K562 (cell line): ENCODE measurements around the gene STING1. TPM values are rescaled to one million over a fixed set of nuclear protein-coding genes. Genes with fewer than 3 reads are reported as not detected.
A peak's percentile ranks its signal among the peaks of the same experiment; 100 is the strongest.

Experiments
- ATAC-seq: fragments of 200-7000 bp; cut with Tn5 transposase; 3 replicates; pipeline ENCODE4 v1.9.1; 2020; ENCODE audit warnings: moderate library complexity
- BruUV-seq: library from RNA; stranded (reverse); fragments of 400-500 nt; replicated peaks from 2 replicates; lab custom pipeline; 2021; lab: Mats Ljungman, UMichigan
- CTCF ChIA-PET: fragments of 300-600 bp; formaldehyde crosslinking; extraction: SDS; loops from one replicate; lab custom pipeline; 2021; ENCODE audit warnings: low intra/inter-chr PET ratio; lab: Yijun Ruan, JAX
- POLR2A ChIA-PET: fragments of 300-600, 350-650 bp; sonication (Branson Sonifier 250); formaldehyde crosslinking; extraction: SDS; loops from one replicate; lab custom pipeline; 2021; ENCODE audit warnings: antibody characterized with exemption, inconsistent platforms; lab: Yijun Ruan, JAX
- DNase-seq, 4 experiments: peaks; one replicate each; pipeline versions ENCODE4 v3.0.0 to v3.0.0-alpha.2; 2011 to 2018; ENCODE audit warnings: low spot score in 3 of 4, mixed read lengths in 3 of 4; ENCODE audit errors: extremely low read depth in 1 of 4
- FAIRE-seq: peaks from 2 replicates; lab custom pipeline; 2011; peaks lifted over from hg19 to GRCh38; lab: Jason Lieb, UNC
- H2AFZ ChIP-seq: 2 replicates; pipeline ENCODE4 v1.6.0; 2011; ENCODE audit warnings: low read depth, low read length, control low read depth, inconsistent platforms
- H3K27ac ChIP-seq: fragments of 200-600 bp; 3 replicates; pipeline ENCODE4 v1.8.0; 2011; ENCODE audit warnings: low read depth, mild to moderate bottlenecking, control low read depth, inconsistent platforms, low read length, moderate library complexity, mixed read lengths; ENCODE audit errors: extremely low read depth
- H3K27me3 ChIP-seq, 2 experiments: fragments of 300-600 bp in 1 of 2; 2 replicates in 1 of 2; 3 replicates in 1 of 2; pipeline versions ENCODE4 v1.6.0 to v1.8.0; 2011; ENCODE audit warnings: inconsistent platforms in 2 of 2, low read length in 2 of 2, mild to moderate bottlenecking in 1 of 2, mixed read lengths in 1 of 2, moderate library complexity in 1 of 2; ENCODE audit not compliant: control insufficient read depth in 2 of 2, insufficient read depth in 2 of 2
- H3K36me3 ChIP-seq: fragments of 300-600 bp; 3 replicates; pipeline ENCODE4 v1.8.0; 2011; ENCODE audit warnings: mild to moderate bottlenecking, low read length, inconsistent platforms; ENCODE audit not compliant: control insufficient read depth, insufficient read depth
- H3K4me1 ChIP-seq, 2 experiments: fragments of 200-600 bp in 1 of 2; replicated peaks in 1 of 2; 2 replicates in 1 of 2; 3 replicates in 1 of 2; pipeline versions ENCODE4 v1.5.1 to v1.8.0; 2011; ENCODE audit warnings: inconsistent platforms in 2 of 2, low read length in 2 of 2, mild to moderate bottlenecking in 1 of 2, mixed read lengths in 1 of 2, moderate library complexity in 1 of 2; ENCODE audit not compliant: control insufficient read depth in 2 of 2, insufficient read depth in 2 of 2
- H3K4me2 ChIP-seq: 2 replicates; pipeline ENCODE4 v1.6.1; 2011; ENCODE audit warnings: low read length, control low read depth, inconsistent platforms, mixed read lengths; ENCODE audit not compliant: insufficient read depth
- H3K4me3 ChIP-seq: fragments of 200-600 bp; sonication (generic), shearing (Covaris generic); 2 replicates; pipeline ENCODE4 v1.5.1; 2016; ENCODE audit warnings: control low read depth, inconsistent platforms
- H3K79me2 ChIP-seq: fragments of 200-600 bp; 3 replicates; pipeline ENCODE4 v1.8.0; 2011; ENCODE audit warnings: low read length, inconsistent platforms; ENCODE audit not compliant: control insufficient read depth, insufficient read depth
- H3K9ac ChIP-seq, 2 experiments: 2 replicates each; pipeline versions ENCODE4 v1.6.0 to v1.6.1; 2011; ENCODE audit warnings: low read depth in 2 of 2, low read length in 2 of 2, control low read depth in 1 of 2, inconsistent platforms in 1 of 2, mild to moderate bottlenecking in 1 of 2, mixed read lengths in 1 of 2; ENCODE audit not compliant: insufficient read depth in 1 of 2
- H3K9me1 ChIP-seq: one replicate; pipeline ENCODE4 v1.6.0; 2011; ENCODE audit warnings: inconsistent platforms, mild to moderate bottlenecking, low read length, moderate library complexity; ENCODE audit not compliant: control insufficient read depth, insufficient read depth
- H3K9me3 ChIP-seq: replicated peaks from 2 replicates; pipeline ENCODE4 v1.5.1; 2011; ENCODE audit warnings: low read depth, low read length, inconsistent platforms; ENCODE audit not compliant: control insufficient read depth, insufficient read depth
- H4K20me1 ChIP-seq: replicated peaks from 2 replicates; pipeline ENCODE4 v1.6.1; 2011; ENCODE audit warnings: low read length, inconsistent platforms, mixed read lengths; ENCODE audit not compliant: control insufficient read depth, insufficient read depth
- EHMT2 ChIP-seq: fragments of 450-650 bp; IDR thresholded peaks from 2 replicates; pipeline ENCODE4 v1.6.1; 2018; ENCODE audit warnings: antibody characterized with exemption
- ELF4 ChIP-seq: fragments of 450-650 bp; formaldehyde crosslinking; IDR thresholded peaks from 2 replicates; pipeline ENCODE4 v1.4.0; 2022; ENCODE audit warnings: missing genetic modification characterization
- FOXJ2 ChIP-seq: fragments of 200-800 bp; sonication (Bioruptor generic); IDR thresholded peaks from 2 replicates; pipeline ENCODE4 v1.6.1; 2016; ENCODE audit warnings: missing genetic modification characterization, missing compliant biosample characterization
- FOXM1 ChIP-seq, 2 experiments: fragments of 450-650 bp in 1 of 2; sonication (generic) in 1 of 2; formaldehyde crosslinking in 1 of 2; IDR thresholded peaks; 2 replicates each; pipeline versions ENCODE4 v1.6.1 to v1.9.0; 2017 to 2022; ENCODE audit warnings: low read depth in 2 of 2, mild to moderate bottlenecking in 2 of 2, missing genetic modification reagents in 1 of 2, moderate library complexity in 1 of 2
- HDAC8 ChIP-seq: fragments of 450-650 bp; IDR thresholded peaks from 2 replicates; pipeline ENCODE4 v1.6.1; 2016; ENCODE audit warnings: mild to moderate bottlenecking, missing genetic modification characterization, moderate library complexity, missing compliant biosample characterization
- MECOM ChIP-seq: fragments of 250-450 bp; sonication (Bioruptor Pico); IDR thresholded peaks from 2 replicates; pipeline ENCODE4 v1.8.0; 2022; ENCODE audit warnings: inconsistent platforms
- MEF2A ChIP-seq: IDR thresholded peaks from 2 replicates; pipeline ENCODE4 v1.6.1; 2011; ENCODE audit warnings: low read depth, mild to moderate bottlenecking, low read length, moderate library complexity; ENCODE audit not compliant: control insufficient read depth
- MIER1 ChIP-seq: fragments of 450-650 bp; IDR thresholded peaks from 2 replicates; pipeline ENCODE4 v1.6.1; 2016; ENCODE audit warnings: antibody characterized with exemption, mild to moderate bottlenecking, low read depth
- RBM34 ChIP-seq: fragments of 200-400 bp; formaldehyde crosslinking; IDR thresholded peaks from 2 replicates; pipeline ENCODE4 v1.6.1; 2018; ENCODE audit warnings: low read length, borderline replicate concordance; ENCODE audit not compliant: insufficient read depth
- RUNX1 ChIP-seq: sonication (generic); IDR thresholded peaks from 2 replicates; pipeline ENCODE4 v1.6.1; 2016; ENCODE audit warnings: antibody characterized with exemption, low read depth
- SMAD4 ChIP-seq: fragments of 250-450 bp; sonication (Bioruptor Pico); conservative IDR thresholded peaks from 2 replicates; pipeline ENCODE4 v1.8.0; 2021; ENCODE audit warnings: inconsistent platforms, mild to moderate bottlenecking, moderate library complexity
- TGIF2 ChIP-seq: sonication (generic); formaldehyde crosslinking; IDR thresholded peaks from 2 replicates; pipeline ENCODE4 v1.8.1; 2022; ENCODE audit warnings: mild to moderate bottlenecking, missing genetic modification reagents, moderate library complexity
- ZNF224 ChIP-seq: sonication (generic); formaldehyde crosslinking; IDR thresholded peaks from 2 replicates; pipeline ENCODE4 v1.8.0; 2022; ENCODE audit warnings: mild to moderate bottlenecking, missing genetic modification reagents
- WGBS: fragments of 100-300 bp; shearing (Covaris generic); methylation state at CpG from one replicate; pipeline ENCODE4 v1.1.6; 2016; ENCODE audit warnings: low coverage, mixed read lengths; ENCODE audit not compliant: insufficient coverage; ENCODE audit errors: missing lambda C conversion rate; 5-methylcytosine and 5-hydroxymethylcytosine counted together
- in situ Hi-C: fragments of 300-500 bp; cut with MboI; formaldehyde crosslinking; loops from 4 replicates; pipeline ENCODE4 v1.15.0; 2018; ENCODE audit warnings: inconsistent platforms, mixed read lengths
- intact Hi-C: fragments of 100-400 bp; cut with micrococcal nuclease; formaldehyde crosslinking; loops from 2 replicates; pipeline ENCODE4 v1.14.2; 2022
- polyA plus RNA-seq, 8 experiments: library from polyadenylated mRNA; depleted of rRNA in 4 of 8; stranded (reverse) in 5 of 8; unstranded in 3 of 8; fragments of >200 nt; fragmentation: Nextera tagmentation in 2 of 8; fragmentation: Illumina TruSeq in 1 of 8; extraction: Ambion mirVana in 2 of 8; extraction: Trizol in 1 of 8; gene quantifications; 2 replicates each; pipeline versions ENCODE4 v1.2.1 to v1.2.3, GENCODE V29; 2011 to 2014; ENCODE audit warnings: inconsistent platforms in 1 of 8, missing spikeins in 1 of 8
- total RNA-seq, 7 experiments: library from RNA; depleted of rRNA in 6 of 7; stranded (reverse); fragments of >200 nt in 6 of 7; fragmentation: Illumina TruSeq in 2 of 7; extraction: Trizol in 2 of 7; gene quantifications; 2 replicates each; pipeline versions ENCODE4 v1.2.1 to v1.2.3, GENCODE V29; 2011 to 2021; ENCODE audit warnings: low replicate concordance in 1 of 7
- TF ChIP-seq, protein P1 (sequence below): fragments of 250-450 bp; sonication (Bioruptor Pico); IDR thresholded peaks from 2 replicates; pipeline ENCODE4 v1.5.1; 2021; ENCODE audit warnings: mild to moderate bottlenecking
- TF ChIP-seq, protein P2 (sequence below): fragments of 450-650 bp; IDR thresholded peaks from 2 replicates; pipeline ENCODE4 v1.6.1; 2016; ENCODE audit warnings: antibody characterized with exemption

The STING1 gene
- total and polyA plus RNA-seq, 9 of the 15 experiments (the other 6 are each of a cell fraction or from before 2014, with no cell fraction given), result 20.8 to 69.1 (median 44.7) TPM

DNA sequence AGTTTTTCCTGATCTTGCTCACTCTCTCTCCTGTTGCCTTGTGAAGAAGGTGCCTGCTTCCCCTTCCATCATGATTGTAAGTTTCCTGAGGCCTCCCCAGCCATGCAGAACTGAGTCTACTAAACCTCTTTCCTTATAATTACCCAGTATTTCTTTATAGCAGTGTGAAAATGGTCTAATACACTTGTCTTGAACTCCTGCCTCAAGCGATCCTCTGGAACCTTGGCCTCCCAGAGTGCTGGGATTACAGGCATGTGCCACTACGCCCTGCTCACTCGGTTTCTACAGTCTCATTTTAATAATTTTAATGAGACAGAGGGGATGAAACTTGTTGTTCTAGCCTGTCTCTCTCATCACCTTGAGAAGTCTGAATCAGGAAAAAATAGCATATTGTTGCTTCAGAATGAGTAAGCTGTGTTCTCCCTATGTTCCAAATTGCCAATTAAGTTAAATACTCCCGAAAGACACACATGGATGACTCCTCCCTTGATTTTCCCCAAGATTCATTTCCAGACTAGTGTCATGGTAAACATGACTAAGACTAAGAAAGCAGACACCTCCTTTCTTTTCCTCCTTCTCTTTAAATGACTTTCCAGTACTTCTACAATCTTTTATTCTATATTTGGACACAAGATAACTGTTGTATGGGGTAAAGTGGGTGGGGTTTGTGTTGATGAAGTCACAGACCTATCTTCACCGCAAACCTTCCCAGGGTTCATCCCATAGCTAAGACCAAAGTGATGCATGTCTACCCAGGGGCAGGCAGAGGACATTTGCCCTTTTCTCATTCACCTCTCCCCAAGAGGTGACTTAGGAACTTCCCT, 35.4 kb downstream of the STING1 start (continued):
- TF ChIP-seq TGIF2, result no peak
- TF ChIP-seq MEF2A, result peak; percentile 81; the same call in 1 of the 2 replicates
- no peak for TF ChIP-seq EHMT2
- TF ChIP-seq RUNX1, result no peak
- TF ChIP-seq, all 486 proteins: peak for 11

DNA sequence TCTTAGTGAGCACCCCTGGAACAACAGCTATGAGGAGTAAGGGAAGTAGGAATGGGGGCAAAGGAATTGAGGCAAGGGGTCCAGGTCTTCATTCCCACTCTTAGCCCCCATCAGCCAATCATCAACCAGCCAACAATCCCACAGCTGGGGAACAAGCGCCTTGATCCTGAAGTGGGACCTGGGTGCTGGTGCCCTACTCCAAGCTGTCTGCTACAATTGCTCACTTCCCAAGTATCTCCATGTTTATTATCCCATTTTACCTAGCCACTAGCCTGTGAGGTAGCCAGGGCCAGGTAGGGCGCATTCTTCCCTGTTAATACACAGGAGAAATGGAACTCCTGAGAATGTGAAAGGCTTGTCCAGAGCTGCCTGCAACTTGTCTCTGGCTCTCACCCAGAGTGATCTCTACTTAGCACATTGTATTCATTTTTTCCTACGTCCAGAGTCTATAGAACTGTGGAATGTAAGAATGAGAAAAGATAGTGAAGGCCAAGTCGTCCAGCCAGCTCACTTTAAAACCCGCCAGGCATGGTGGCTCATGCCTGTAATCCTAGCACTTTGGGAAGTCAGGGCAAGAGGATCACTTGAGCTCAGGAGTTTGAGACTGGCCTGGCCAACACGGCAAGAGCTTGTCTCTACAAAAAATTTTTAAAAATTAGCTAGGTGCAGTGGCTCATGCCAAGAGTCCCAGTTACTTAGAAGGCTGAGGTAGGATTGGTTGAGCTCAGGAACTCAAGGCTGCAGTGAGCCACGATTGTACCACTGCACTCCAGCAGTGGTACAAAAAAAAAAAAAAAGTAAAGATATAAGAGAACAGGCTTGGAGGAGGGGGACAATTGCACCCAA, 37.0 kb downstream of the STING1 start:
- ChIA-PET CTCF (no interaction called here), POLR2A (interaction anchor here (0.5 to 1.4 kb wide), 7 partner anchors 9 to 170 kb away, joined by 3 to 6 read pairs (median 3); partner anchors contain the start of gene STING1)
- FAIRE-seq (no peak), ATAC-seq (no peak; the same call in 2 of the 3 replicates), DNase-seq (no peak)
- Histone ChIP-seq H3K27me3 (no peaks in the 10 kb centered on the region), H3K36me3 (no peaks in the 10 kb centered on the region), H3K79me2 (no peaks in the 10 kb centered on the region), H3K4me2 (no peak overlapping the region), H2AFZ (peak overlapping the region; percentile 34; the same call in 1 of the 2 replicates), H3K4me3 (no peak overlapping the region), H3K4me1 (peaks cover 0 to 11% of the 10 kb centered on the region in 2 experiments; a peak in 3 of 5 replicates), H3K9me3 (no peaks in the 10 kb centered on the region), H4K20me1 (no peaks in the 10 kb centered on the region), H3K27ac (no peak overlapping the region), H3K9me1 (no peaks in the 10 kb centered on the region), H3K9ac (no peak overlapping the region)
- no TSS peak for BruUV-seq
- 31% methylated on average over 7 of the region's 7 CpGs for WGBS
- intact Hi-C loops (no loop called here), in situ Hi-C loops (no loop called here)
- TF ChIP-seq MECOM (no peak), ELF4 (no peak), HDAC8 (tag) (no peak), ZNF224 (no peak), MIER1 (no peak), FOXJ2 (no peak), SMAD4 (CRISPR knock-in tag) (no peak), RBM34 (no peak), FOXM1 (IDR thresholded peaks at IDR 0.05; ENCODE audit: low read depth) (no peak), FOXM1 (CRISPR knock-in tag; IDR thresholded peaks at IDR 0.05; ENCODE audit: low read depth) (no peak)
- TF ChIP-seq, protein P1, sequence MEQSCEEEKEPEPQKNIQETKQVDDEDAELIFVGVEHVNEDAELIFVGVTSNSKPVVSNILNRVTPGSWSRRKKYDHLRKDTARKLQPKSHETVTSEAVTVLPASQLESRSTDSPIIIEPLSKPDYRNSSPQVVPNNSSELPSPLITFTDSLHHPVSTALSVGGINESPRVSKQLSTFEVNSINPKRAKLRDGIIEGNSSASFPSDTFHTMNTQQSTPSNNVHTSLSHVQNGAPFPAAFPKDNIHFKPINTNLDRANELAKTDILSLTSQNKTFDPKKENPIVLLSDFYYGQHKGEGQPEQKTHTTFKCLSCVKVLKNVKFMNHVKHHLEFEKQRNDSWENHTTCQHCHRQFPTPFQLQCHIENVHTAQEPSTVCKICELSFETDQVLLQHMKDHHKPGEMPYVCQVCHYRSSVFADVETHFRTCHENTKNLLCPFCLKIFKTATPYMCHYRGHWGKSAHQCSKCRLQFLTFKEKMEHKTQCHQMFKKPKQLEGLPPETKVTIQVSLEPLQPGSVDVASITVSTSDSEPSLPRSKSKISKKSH (CRISPR knock-in tag), result no peak
- TF ChIP-seq, protein P2, sequence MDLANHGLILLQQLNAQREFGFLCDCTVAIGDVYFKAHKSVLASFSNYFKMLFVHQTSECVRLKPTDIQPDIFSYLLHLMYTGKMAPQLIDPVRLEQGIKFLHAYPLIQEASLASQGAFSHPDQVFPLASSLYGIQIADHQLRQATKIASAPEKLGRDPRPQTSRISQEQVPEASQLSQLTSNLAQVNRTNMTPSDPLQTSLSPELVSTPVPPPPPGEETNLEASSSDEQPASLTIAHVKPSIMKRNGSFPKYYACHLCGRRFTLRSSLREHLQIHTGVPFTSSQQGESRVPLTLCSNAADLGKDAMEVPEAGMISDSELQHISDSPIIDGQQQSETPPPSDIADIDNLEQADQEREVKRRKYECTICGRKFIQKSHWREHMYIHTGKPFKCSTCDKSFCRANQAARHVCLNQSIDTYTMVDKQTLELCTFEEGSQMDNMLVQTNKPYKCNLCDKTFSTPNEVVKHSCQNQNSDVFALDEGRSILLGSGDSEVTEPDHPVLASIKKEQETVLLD, result no peak
